Naive thymus-derived CD8-positive, alpha-beta T cell (primary cell): Measurements from ENCODE around the gene LEAP2. TPM values are rescaled to one million over a fixed set of nuclear protein-coding genes. Genes with fewer than 3 reads are reported as not detected.

Source experiments
- ATAC-seq, 2 donors: fragments of 150-1000 bp; cut with Tn5 transposase in 1 of 2; sonication (Bioruptor Pico), chemical (Tn5 transposase) in 1 of 2; 1 replicate in 1 of 2; 2 replicates in 1 of 2; pipeline ENCODE4 v1.10.0; 2021; ENCODE audit warnings: mild to moderate bottlenecking in 2 of 2, moderate library complexity in 2 of 2
- POLR2A ChIA-PET: fragments of 350-600 bp; sonication (Branson Sonifier 250); formaldehyde crosslinking; loops from one replicate; lab custom pipeline; 2021; ENCODE audit warnings: antibody characterized with exemption; lab: Charles Lee
- DNase-seq, 10 donors: peaks; one replicate each; pipeline versions ENCODE4 v3.0.0 to v3.0.0-alpha.2; 2020 to 2022
- H3K27ac Mint-ChIP-seq, 10 donors: one replicate each; pipeline ENCODE4 v1.8.0; 2020 to 2022; ENCODE audit warnings: mild to moderate bottlenecking in 10 of 10, mixed read lengths in 10 of 10, moderate library complexity in 4 of 10, inconsistent platforms in 1 of 10
- H3K27me3 Mint-ChIP-seq, 5 donors: one replicate each; pipeline ENCODE4 v1.8.0; 2021 to 2022; ENCODE audit warnings: mixed read lengths in 5 of 5
- H3K36me3 Mint-ChIP-seq, 3 donors: one replicate each; pipeline ENCODE4 v1.8.0; 2020 to 2022; ENCODE audit warnings: mixed read lengths in 3 of 3, mild to moderate bottlenecking in 2 of 3, inconsistent platforms in 1 of 3
- H3K4me1 Mint-ChIP-seq, 4 donors: one replicate each; pipeline ENCODE4 v1.8.0; 2021 to 2022; ENCODE audit warnings: mixed read lengths in 4 of 4
- H3K4me3 Mint-ChIP-seq, 10 donors: one replicate each; pipeline ENCODE4 v1.8.0; 2020 to 2022; ENCODE audit warnings: mild to moderate bottlenecking in 10 of 10, mixed read lengths in 10 of 10, moderate library complexity in 6 of 10, inconsistent platforms in 1 of 10
- H3K9me3 Mint-ChIP-seq, 9 donors: one replicate each; pipeline ENCODE4 v1.8.0; 2020 to 2022; ENCODE audit warnings: mixed read lengths in 9 of 9, mild to moderate bottlenecking in 3 of 9, inconsistent platforms in 1 of 9, moderate library complexity in 1 of 9
- polyA plus RNA-seq, 3 donors: library from polyadenylated mRNA; unstranded; fragments of 300-500 nt; fragmentation: Illumina TruSeq; gene quantifications; one replicate each; pipeline ENCODE4 v1.2.3, GENCODE V29; 2021
- total RNA-seq, 8 experiments: library from RNA in 2 of 8; stranded (reverse) in 2 of 8; gene quantifications; one replicate each; pipeline ENCODE4 v1.2.3 and lab custom pipeline; 2021 to 2026

LEAP2 gene
- total and polyA plus RNA-seq, 5 experiments from 2014 or later: 0.64 to 6.8 (median 2.1) TPM

GRCh38 chr5:132870801-132871200 is 2.7 kb upstream of the LEAP2 start:
- no peak for DNase-seq
- no peak overlapping the region for H3K4me3 Mint-ChIP-seq
- H3K36me3 Mint-ChIP-seq: peaks cover 0 to 44% (median 3%) of the 10 kb centered on the region in 3 donors

GRCh38 chr5:132871459-132872284 is 1.8 kb upstream of the LEAP2 start:
- Mint-ChIP-seq H3K27me3 (no peaks in the 10 kb centered on the region), H3K9me3 (no peaks in the 10 kb centered on the region), H3K4me3 (no peak overlapping the region), H3K27ac (peak overlapping the region in 3 of 10 donors; percentile 34 to 52 (median 49)), H3K36me3 (peaks cover 0 to 47% (median 3%) of the 10 kb centered on the region in 3 donors), H3K4me1 (peaks cover 7 to 16% (median 11%) of the 10 kb centered on the region in 4 donors)
- no peak for DNase-seq
- ATAC-seq: no peak
- POLR2A ChIA-PET: interaction anchor here (0.7 kb wide), 1 partner anchor 12 kb away, joined by 3 read pairs; no protein-coding TSS in a partner anchor

More at GRCh38 chr5:132870801-132871200, 2.7 kb upstream of the LEAP2 start:
- peak overlapping the region in 6 of 10 donors; percentile 7 to 75 (median 52) for H3K27ac Mint-ChIP-seq
- no peak for ATAC-seq
- H3K9me3 Mint-ChIP-seq: no peaks in the 10 kb centered on the region
- H3K27me3 Mint-ChIP-seq: no peaks in the 10 kb centered on the region
- H3K4me1 Mint-ChIP-seq: peaks cover 10 to 23% (median 19%) of the 10 kb centered on the region in 4 donors
- POLR2A ChIA-PET: no interaction called here

GRCh38 chr5:132872788-132873118 is 715 bp upstream of the LEAP2 start:
- no peaks in the 10 kb centered on the region for H3K9me3 Mint-ChIP-seq
- peaks cover 2 to 8% (median 4%) of the 10 kb centered on the region in 4 donors for H3K4me1 Mint-ChIP-seq
- H3K4me3 Mint-ChIP-seq: no peak overlapping the region
- POLR2A ChIA-PET: interaction anchor here (0.7 kb wide), 1 partner anchor 11 kb away, joined by 3 read pairs; no protein-coding TSS in a partner anchor
- ATAC-seq (no peak), DNase-seq (no peak)
- peak overlapping the region in 6 of 10 donors; percentile 2 to 80 (median 36) for H3K27ac Mint-ChIP-seq
- peaks cover 0 to 48% (median 3%) of the 10 kb centered on the region in 3 donors for H3K36me3 Mint-ChIP-seq
- no peaks in the 10 kb centered on the region for H3K27me3 Mint-ChIP-seq

- Mint-ChIP-seq H3K27me3 (no peaks in the 10 kb centered on the region), H3K27ac (peak overlapping the region in 5 of 10 donors; percentile 23 to 66 (median 46)), H3K4me3 (no peak overlapping the region), H3K4me1 (peaks cover 0 to 4% (median 2%) of the 10 kb centered on the region in 4 donors), H3K36me3 (peaks cover 0 to 51% (median under 1%) of the 10 kb centered on the region in 3 donors), H3K9me3 (no peaks in the 10 kb centered on the region)
- ATAC-seq: no peak
- POLR2A ChIA-PET: interaction anchor here (1.6 kb wide), 1 partner anchor 9 kb away, joined by 3 read pairs; no protein-coding TSS in a partner anchor
- DNase-seq: no peak
These were observed 433 bp downstream of the LEAP2 start for GRCh38 chr5:132873930-132874271.

GRCh38 chr5:132876020-132876759 is 2.7 kb downstream of the LEAP2 start:
- POLR2A ChIA-PET: no interaction called here
- ATAC-seq (no peak), DNase-seq (no peak)
- no peak overlapping the region for H3K4me3 Mint-ChIP-seq
- no peaks in the 10 kb centered on the region for H3K27me3 Mint-ChIP-seq
- peak overlapping the region in 1 of 10 donors; percentile 11 for H3K27ac Mint-ChIP-seq
- H3K9me3 Mint-ChIP-seq: no peaks in the 10 kb centered on the region
- peaks cover 0 to 1% (median 0%) of the 10 kb centered on the region in 4 donors for H3K4me1 Mint-ChIP-seq
- H3K36me3 Mint-ChIP-seq: peaks cover 0 to 58% (median 6%) of the 10 kb centered on the region in 3 donors

- Mint-ChIP-seq H3K36me3 (peaks cover 0 to 68% (median 6%) of the 10 kb centered on the region in 3 donors), H3K4me3 (no peak overlapping the region), H3K4me1 (peaks cover 0 to 1% (median 0%) of the 10 kb centered on the region in 4 donors), H3K27me3 (no peaks in the 10 kb centered on the region), H3K9me3 (no peaks in the 10 kb centered on the region), H3K27ac (no peak overlapping the region)
- no peak for DNase-seq
- POLR2A ChIA-PET: interaction anchor here (0.6 kb wide), 1 partner anchor 162 kb away, joined by 3 read pairs; no protein-coding TSS in a partner anchor
- ATAC-seq: no peak
These were observed 4.0 kb downstream of the LEAP2 start for GRCh38 chr5:132877466-132877865.

GRCh38 chr5:132877938-132878337 is 4.5 kb downstream of the LEAP2 start:
- DNase-seq (no peak), ATAC-seq (no peak)
- peak overlapping the region in 2 of 10 donors; percentile 28 to 53 for H3K27ac Mint-ChIP-seq
- H3K4me1 Mint-ChIP-seq: peaks cover 0 to 1% (median 0%) of the 10 kb centered on the region in 4 donors
- POLR2A ChIA-PET: no interaction called here
- H3K4me3 Mint-ChIP-seq: no peak overlapping the region
- peaks cover 0 to 69% (median 6%) of the 10 kb centered on the region in 3 donors for H3K36me3 Mint-ChIP-seq
- no peaks in the 10 kb centered on the region for H3K9me3 Mint-ChIP-seq
- H3K27me3 Mint-ChIP-seq: no peaks in the 10 kb centered on the region

- peak in 6 of 10 donors; percentile 5 to 28 (median 18) for DNase-seq
- Mint-ChIP-seq H3K27me3 (no peaks in the 10 kb centered on the region), H3K36me3 (peaks cover 0 to 90% (median 16%) of the 10 kb centered on the region in 3 donors), H3K4me1 (no peaks in the 10 kb centered on the region), H3K27ac (peak overlapping the region in 4 of 10 donors; percentile 31 to 68 (median 38)), H3K9me3 (no peaks in the 10 kb centered on the region), H3K4me3 (no peak overlapping the region)
- ATAC-seq: peak; percentile 42 to 69
- POLR2A ChIA-PET: interaction anchor here (1.1 to 1.4 kb wide), 3 partner anchors 10 to 168 kb away, joined by 3 read pairs; partner anchors contain the start of genes HSPA4 and LEAP2
These were observed 9.9 kb downstream of the LEAP2 start for GRCh38 chr5:132883261-132883834.

GRCh38 chr5:132884548-132884947 is 11.1 kb downstream of the LEAP2 start:
- H3K4me1 Mint-ChIP-seq: no peaks in the 10 kb centered on the region
- no peaks in the 10 kb centered on the region for H3K9me3 Mint-ChIP-seq
- no peak overlapping the region for H3K4me3 Mint-ChIP-seq
- no peaks in the 10 kb centered on the region for H3K27me3 Mint-ChIP-seq
- DNase-seq (no peak), ATAC-seq (no peak)
- peak overlapping the region in 2 of 10 donors; percentile 45 to 83 for H3K27ac Mint-ChIP-seq
- POLR2A ChIA-PET: interaction anchor here (0.7 kb wide), 1 partner anchor 76 kb away, joined by 3 read pairs; no protein-coding TSS in a partner anchor
- peaks cover 0 to 86% (median 16%) of the 10 kb centered on the region in 3 donors for H3K36me3 Mint-ChIP-seq

GRCh38 chr5:132886064-132886823 is 12.8 kb downstream of the LEAP2 start:
- H3K4me3 Mint-ChIP-seq: no peak overlapping the region
- no peak for ATAC-seq
- peaks cover 0 to 84% (median 13%) of the 10 kb centered on the region in 3 donors for H3K36me3 Mint-ChIP-seq
- no peaks in the 10 kb centered on the region for H3K27me3 Mint-ChIP-seq
- POLR2A ChIA-PET: no interaction called here
- H3K27ac Mint-ChIP-seq: peak overlapping the region in 4 of 10 donors; percentile 6 to 58 (median 33)
- H3K9me3 Mint-ChIP-seq: no peaks in the 10 kb centered on the region
- no peak for DNase-seq
- H3K4me1 Mint-ChIP-seq: no peaks in the 10 kb centered on the region

GRCh38 chr5:132887283-132887682 is 13.8 kb downstream of the LEAP2 start:
- POLR2A ChIA-PET: no interaction called here
- Mint-ChIP-seq H3K27me3 (no peaks in the 10 kb centered on the region), H3K4me1 (peaks cover 0 to 1% (median 0%) of the 10 kb centered on the region in 4 donors), H3K4me3 (no peak overlapping the region), H3K36me3 (peaks cover 0 to 82% (median 18%) of the 10 kb centered on the region in 3 donors), H3K9me3 (no peaks in the 10 kb centered on the region), H3K27ac (peak overlapping the region in 2 of 10 donors; percentile 25 to 49)
- ATAC-seq (no peak), DNase-seq (no peak)
